Endodermal cell (in vitro differentiated cells): ENCODE measurements around the gene TANGO2. TPM values are rescaled to one million over a fixed set of nuclear protein-coding genes. Genes with fewer than 3 reads are reported as not detected.

Experiments
- DNase-seq: peaks from one replicate; pipeline ENCODE4 v3.0.0-alpha.2; 2017
- H3K27ac ChIP-seq: 2 replicates; pipeline ENCODE4 v1.5.1; 2013; ENCODE audit warnings: mild to moderate bottlenecking, low read depth, low read length, moderate library complexity
- H3K27me3 ChIP-seq: 2 replicates; pipeline ENCODE4 v1.6.1; 2013; ENCODE audit warnings: mild to moderate bottlenecking, low read length, moderate library complexity; ENCODE audit not compliant: insufficient read depth, control insufficient read depth, poor library complexity, severe bottlenecking
- H3K36me3 ChIP-seq: 2 replicates; pipeline ENCODE4 v1.7.0; 2013; ENCODE audit warnings: mild to moderate bottlenecking, low read length, moderate library complexity; ENCODE audit not compliant: control insufficient read depth, insufficient read depth
- H3K4me1 ChIP-seq: one replicate; pipeline ENCODE4 v1.7.0; 2013; ENCODE audit warnings: low read length; ENCODE audit not compliant: control insufficient read depth, insufficient read depth
- H3K4me3 ChIP-seq: 2 replicates; pipeline ENCODE4 v1.5.1; 2013; ENCODE audit warnings: mild to moderate bottlenecking, low read length, moderate library complexity
- H3K9ac ChIP-seq: 2 replicates; pipeline ENCODE4 v1.6.1; 2013; ENCODE audit warnings: mild to moderate bottlenecking, low read length, moderate library complexity; ENCODE audit not compliant: poor library complexity, severe bottlenecking; ENCODE audit errors: extremely low read depth
- H3K9me3 ChIP-seq: 2 replicates; pipeline ENCODE4 v1.6.1; 2013; ENCODE audit warnings: mild to moderate bottlenecking, low read length, moderate library complexity; ENCODE audit not compliant: control insufficient read depth
- H3K27ac Mint-ChIP-seq: 2 replicates; pipeline ENCODE4 v1.8.0; 2020; ENCODE audit warnings: mixed read lengths
- H3K27me3 Mint-ChIP-seq: 2 replicates; pipeline ENCODE4 v1.8.0; 2021; ENCODE audit warnings: mild to moderate bottlenecking, mixed read lengths; ENCODE audit not compliant: insufficient read depth
- H3K36me3 Mint-ChIP-seq: 2 replicates; pipeline ENCODE4 v1.8.0; 2020; ENCODE audit warnings: low read depth, mixed read lengths
- H3K4me1 Mint-ChIP-seq: 2 replicates; pipeline ENCODE4 v1.8.0; 2020; ENCODE audit warnings: mixed read lengths
- H3K4me3 Mint-ChIP-seq: 2 replicates; pipeline ENCODE4 v1.8.0; 2020; ENCODE audit warnings: mild to moderate bottlenecking, moderate library complexity, mixed read lengths
- H3K9me3 Mint-ChIP-seq: 2 replicates; pipeline ENCODE4 v1.8.0; 2020; ENCODE audit warnings: mild to moderate bottlenecking, mixed read lengths
- WGBS, 2 experiments: methylation state at CpG; one replicate each; pipeline versions ENCODE4 v1.1.5 to v1.1.7; 2013; ENCODE audit warnings: missing lambda C conversion rate in 2 of 2, mixed read lengths in 1 of 2; ENCODE audit not compliant: insufficient coverage in 1 of 2, insufficient read length in 1 of 2; 5-methylcytosine and 5-hydroxymethylcytosine counted together
- total RNA-seq, 2 donors: library from RNA; stranded (reverse); fragmentation: NEBNext Ultra II Directional in 1 of 2; extraction: Animal tissue kit (Norgen Biotek cat#: 25700) in 1 of 2; gene quantifications; 2 replicates in 1 of 2; 3 replicates in 1 of 2; pipeline ENCODE4 v1.2.1, GENCODE V29; 2021
- TF ChIP-seq, protein P1 (sequence below): fragments of 200-600 bp; sonication (generic); conservative IDR thresholded peaks from 2 replicates; pipeline ENCODE4 v1.5.0; 2021; ENCODE audit warnings: antibody characterized with exemption, mild to moderate bottlenecking

TANGO2 gene
- total RNA-seq, 2 donors from 2014 or later, result 19.9 to 21.8 TPM

DNA sequence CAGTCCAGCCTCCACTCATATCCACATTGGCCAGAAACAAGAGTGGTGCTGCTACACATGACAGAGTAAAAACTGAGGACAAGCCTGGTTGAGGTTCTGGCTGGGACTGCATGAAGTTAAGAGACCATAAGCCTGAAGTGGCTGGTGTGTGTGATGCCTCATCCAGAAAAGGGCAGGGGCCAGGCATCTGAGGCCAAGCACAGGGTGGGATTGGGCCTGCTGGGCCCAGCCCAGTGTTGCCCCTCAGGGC lies 29.6 kb upstream of the TANGO2 start:
- Histone ChIP-seq H3K4me3 (no peak overlapping the region), H3K36me3 (no peaks in the 10 kb centered on the region), H3K27ac (no peak overlapping the region), H3K9me3 (no peaks in the 10 kb centered on the region), H3K4me1 (no peaks in the 10 kb centered on the region), H3K9ac (no peak overlapping the region), H3K27me3 (no peaks in the 10 kb centered on the region)
- Mint-ChIP-seq H3K27ac (no peak overlapping the region), H3K4me1 (no peaks in the 10 kb centered on the region), H3K9me3 (no peaks in the 10 kb centered on the region), H3K4me3 (no peak overlapping the region), H3K27me3 (peaks cover 1% of the 10 kb centered on the region), H3K36me3 (no peaks in the 10 kb centered on the region)
- TF ChIP-seq, protein P1, sequence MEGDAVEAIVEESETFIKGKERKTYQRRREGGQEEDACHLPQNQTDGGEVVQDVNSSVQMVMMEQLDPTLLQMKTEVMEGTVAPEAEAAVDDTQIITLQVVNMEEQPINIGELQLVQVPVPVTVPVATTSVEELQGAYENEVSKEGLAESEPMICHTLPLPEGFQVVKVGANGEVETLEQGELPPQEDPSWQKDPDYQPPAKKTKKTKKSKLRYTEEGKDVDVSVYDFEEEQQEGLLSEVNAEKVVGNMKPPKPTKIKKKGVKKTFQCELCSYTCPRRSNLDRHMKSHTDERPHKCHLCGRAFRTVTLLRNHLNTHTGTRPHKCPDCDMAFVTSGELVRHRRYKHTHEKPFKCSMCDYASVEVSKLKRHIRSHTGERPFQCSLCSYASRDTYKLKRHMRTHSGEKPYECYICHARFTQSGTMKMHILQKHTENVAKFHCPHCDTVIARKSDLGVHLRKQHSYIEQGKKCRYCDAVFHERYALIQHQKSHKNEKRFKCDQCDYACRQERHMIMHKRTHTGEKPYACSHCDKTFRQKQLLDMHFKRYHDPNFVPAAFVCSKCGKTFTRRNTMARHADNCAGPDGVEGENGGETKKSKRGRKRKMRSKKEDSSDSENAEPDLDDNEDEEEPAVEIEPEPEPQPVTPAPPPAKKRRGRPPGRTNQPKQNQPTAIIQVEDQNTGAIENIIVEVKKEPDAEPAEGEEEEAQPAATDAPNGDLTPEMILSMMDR, result no peak
- no peak for DNase-seq

GRCh38 chr22:19991645-19992451 lies 29.1 kb upstream of the TANGO2 start:
- DNase-seq, result no peak
- TF ChIP-seq, protein P1, result no peak
- no peaks in the 10 kb centered on the region for H3K36me3 ChIP-seq
- Mint-ChIP-seq H3K4me3 (no peak overlapping the region), H3K4me1 (no peaks in the 10 kb centered on the region), H3K36me3 (no peaks in the 10 kb centered on the region), H3K27ac (no peak overlapping the region), H3K9me3 (no peaks in the 10 kb centered on the region), H3K27me3 (peaks cover 1% of the 10 kb centered on the region)
- H3K27ac ChIP-seq, result no peak overlapping the region
- H3K9ac ChIP-seq, result no peak overlapping the region
- no peaks in the 10 kb centered on the region for H3K27me3 ChIP-seq
- 91 to 100% methylated on average over 15 to 23 of the region's 23 CpGs for WGBS, 2 experiments
- H3K4me3 ChIP-seq, result no peak overlapping the region
- no peaks in the 10 kb centered on the region for H3K9me3 ChIP-seq
- no peaks in the 10 kb centered on the region for H3K4me1 ChIP-seq

DNA sequence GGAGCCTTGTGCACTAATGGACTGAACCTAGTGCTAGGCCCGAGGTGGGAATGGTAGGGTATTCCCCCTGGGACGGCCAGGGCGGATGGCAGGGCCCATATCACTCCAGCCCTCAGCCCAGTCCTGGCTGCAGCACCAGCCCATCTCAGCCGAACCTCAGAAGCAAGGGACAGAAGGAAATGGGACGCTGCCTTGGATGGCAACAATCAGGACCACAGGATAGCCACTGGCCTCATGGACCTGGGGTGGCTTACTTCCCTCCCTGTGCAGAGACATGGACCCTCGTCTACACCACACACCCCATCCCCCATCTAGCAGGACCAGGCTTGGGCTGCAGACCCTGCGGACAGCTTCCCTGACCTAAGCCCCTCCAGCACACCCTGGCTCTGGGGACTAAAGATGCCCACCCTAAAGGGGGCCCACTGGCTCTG lies 28.4 kb upstream of the TANGO2 start:
- peaks cover 1% of the 10 kb centered on the region for H3K27me3 Mint-ChIP-seq
- TF ChIP-seq, protein P1, result no peak
- H3K27me3 ChIP-seq, result no peaks in the 10 kb centered on the region
- no peaks in the 10 kb centered on the region for H3K4me1 ChIP-seq
- H3K27ac ChIP-seq, result no peak overlapping the region
- H3K9me3 ChIP-seq, result no peaks in the 10 kb centered on the region
- H3K4me3 ChIP-seq, result no peak overlapping the region
- H3K9me3 Mint-ChIP-seq, result no peaks in the 10 kb centered on the region
- no peak overlapping the region for H3K9ac ChIP-seq
- no peaks in the 10 kb centered on the region for H3K36me3 Mint-ChIP-seq
- 91 to 100% methylated on average over 3 to 7 of the region's 7 CpGs for WGBS, 2 experiments
- no peaks in the 10 kb centered on the region for H3K36me3 ChIP-seq
- no peaks in the 10 kb centered on the region for H3K4me1 Mint-ChIP-seq
- no peak overlapping the region for H3K4me3 Mint-ChIP-seq
- no peak for DNase-seq
- H3K27ac Mint-ChIP-seq, result no peak overlapping the region
